ENCODE data around the gene GCC2. TPM values are rescaled to one million over a fixed set of nuclear protein-coding genes. Genes with fewer than 3 reads are reported as not detected.

The GCC2 gene
- polyA plus RNA-seq, 1 donor from 2014 or later, result 23.6 TPM

GRCh38 chr2:108490506-108491122 lies 41.6 kb downstream of the GCC2 start:
- no peak overlapping the region for H3K4me3 ChIP-seq (ENCODE audit: low read length)
- H2AFZ ChIP-seq (ENCODE audit: low read depth, low read length), result no peak overlapping the region
- peaks cover 11% of the 10 kb centered on the region for H3K36me3 ChIP-seq (ENCODE audit: insufficient read depth, low read length)
- H3K79me2 ChIP-seq (replicated peaks; ENCODE audit: insufficient read depth, low read length), result peaks cover 3% of the 10 kb centered on the region
- no peaks in the 10 kb centered on the region for H3K9me2 ChIP-seq (ENCODE audit: insufficient read depth, low read length)
- H3K9me3 ChIP-seq (ENCODE audit: low read length), result no peaks in the 10 kb centered on the region
- no peaks in the 10 kb centered on the region for H3K27me3 ChIP-seq (ENCODE audit: insufficient read depth, low read depth, low read length)
- H3K27ac ChIP-seq (ENCODE audit: low read length), result no peak overlapping the region
- no peak overlapping the region for H3K4me2 ChIP-seq (ENCODE audit: low read length)
- TF ChIP-seq POLR2AphosphoS5 (IDR thresholded peaks at IDR 0.05), result no peak
- TF ChIP-seq EP300 (conservative IDR thresholded peaks at IDR 0.05; ENCODE audit: poor library complexity, severe bottlenecking), result no peak
- no peak for TF ChIP-seq EZH2 (IDR thresholded peaks at IDR 0.05; ENCODE audit: borderline replicate concordance, insufficient read depth, low read length, poor library complexity, severe bottlenecking)
- no peak for TF ChIP-seq MXI1 (conservative IDR thresholded peaks at IDR 0.05; ENCODE audit: poor library complexity, severe bottlenecking)
- no peak for TF ChIP-seq REST (IDR thresholded peaks at IDR 0.05; ENCODE audit: borderline replicate concordance)
- TF ChIP-seq, protein P1, sequence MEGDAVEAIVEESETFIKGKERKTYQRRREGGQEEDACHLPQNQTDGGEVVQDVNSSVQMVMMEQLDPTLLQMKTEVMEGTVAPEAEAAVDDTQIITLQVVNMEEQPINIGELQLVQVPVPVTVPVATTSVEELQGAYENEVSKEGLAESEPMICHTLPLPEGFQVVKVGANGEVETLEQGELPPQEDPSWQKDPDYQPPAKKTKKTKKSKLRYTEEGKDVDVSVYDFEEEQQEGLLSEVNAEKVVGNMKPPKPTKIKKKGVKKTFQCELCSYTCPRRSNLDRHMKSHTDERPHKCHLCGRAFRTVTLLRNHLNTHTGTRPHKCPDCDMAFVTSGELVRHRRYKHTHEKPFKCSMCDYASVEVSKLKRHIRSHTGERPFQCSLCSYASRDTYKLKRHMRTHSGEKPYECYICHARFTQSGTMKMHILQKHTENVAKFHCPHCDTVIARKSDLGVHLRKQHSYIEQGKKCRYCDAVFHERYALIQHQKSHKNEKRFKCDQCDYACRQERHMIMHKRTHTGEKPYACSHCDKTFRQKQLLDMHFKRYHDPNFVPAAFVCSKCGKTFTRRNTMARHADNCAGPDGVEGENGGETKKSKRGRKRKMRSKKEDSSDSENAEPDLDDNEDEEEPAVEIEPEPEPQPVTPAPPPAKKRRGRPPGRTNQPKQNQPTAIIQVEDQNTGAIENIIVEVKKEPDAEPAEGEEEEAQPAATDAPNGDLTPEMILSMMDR (IDR thresholded peaks at IDR 0.05; ENCODE audit: poor library complexity, severe bottlenecking), result no peak
- no peak for TF ChIP-seq RAD21 (conservative IDR thresholded peaks at IDR 0.05)
- TF ChIP-seq TAF1 (IDR thresholded peaks at IDR 0.05; ENCODE audit: low read depth), result no peak
- no peak for TF ChIP-seq SMC3 (conservative IDR thresholded peaks at IDR 0.05; ENCODE audit: poor library complexity)
- no peaks in the 10 kb centered on the region for H3F3A ChIP-seq (ENCODE audit: insufficient read depth, low read length, poor library complexity, severe bottlenecking)
- H3K9ac ChIP-seq (ENCODE audit: low read length), result no peak overlapping the region
- H4K20me1 ChIP-seq (ENCODE audit: insufficient read depth), result no peaks in the 10 kb centered on the region

DNA sequence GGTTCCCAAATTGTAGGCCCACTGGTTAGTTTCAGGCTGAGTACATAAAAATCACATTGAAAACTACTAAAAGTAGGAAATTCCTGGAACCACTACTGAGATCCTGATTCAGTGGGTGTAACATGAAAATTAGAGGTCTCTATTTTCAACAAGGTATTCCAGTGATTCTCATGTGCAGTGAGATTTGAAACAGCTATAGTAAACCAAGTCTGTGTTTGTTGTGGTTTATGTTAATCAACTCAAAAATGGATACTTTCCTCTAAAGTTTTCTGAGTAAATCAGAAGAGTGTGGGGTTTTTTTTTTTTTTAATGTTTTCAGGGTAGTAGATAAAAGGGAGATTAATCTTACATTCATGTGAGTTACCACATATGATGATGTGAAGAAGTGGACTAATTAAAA lies 42.8 kb downstream of the GCC2 start:
- H3K27ac ChIP-seq (ENCODE audit: low read length), result no peak overlapping the region
- H3F3A ChIP-seq (ENCODE audit: insufficient read depth, low read length, poor library complexity, severe bottlenecking), result no peaks in the 10 kb centered on the region
- no peaks in the 10 kb centered on the region for H3K9me2 ChIP-seq (ENCODE audit: insufficient read depth, low read length)
- no peaks in the 10 kb centered on the region for H4K20me1 ChIP-seq (ENCODE audit: insufficient read depth)
- no peaks in the 10 kb centered on the region for H3K79me2 ChIP-seq (replicated peaks; ENCODE audit: insufficient read depth, low read length)
- H3K9ac ChIP-seq (ENCODE audit: low read length), result no peak overlapping the region
- peaks cover 5% of the 10 kb centered on the region for H3K36me3 ChIP-seq (ENCODE audit: insufficient read depth, low read length)
- TF ChIP-seq, protein P1 (IDR thresholded peaks at IDR 0.05; ENCODE audit: poor library complexity, severe bottlenecking), result no peak
- TF ChIP-seq EP300 (conservative IDR thresholded peaks at IDR 0.05; ENCODE audit: poor library complexity, severe bottlenecking) (no peak), TAF1 (IDR thresholded peaks at IDR 0.05; ENCODE audit: low read depth) (no peak), RAD21 (conservative IDR thresholded peaks at IDR 0.05) (no peak), MXI1 (conservative IDR thresholded peaks at IDR 0.05; ENCODE audit: poor library complexity, severe bottlenecking) (no peak), REST (IDR thresholded peaks at IDR 0.05; ENCODE audit: borderline replicate concordance) (no peak), SMC3 (conservative IDR thresholded peaks at IDR 0.05; ENCODE audit: poor library complexity) (no peak), POLR2AphosphoS5 (IDR thresholded peaks at IDR 0.05) (no peak), EZH2 (IDR thresholded peaks at IDR 0.05; ENCODE audit: borderline replicate concordance, insufficient read depth, low read length, poor library complexity, severe bottlenecking) (no peak)
- no peaks in the 10 kb centered on the region for H3K27me3 ChIP-seq (ENCODE audit: insufficient read depth, low read depth, low read length)
- no peaks in the 10 kb centered on the region for H3K9me3 ChIP-seq (ENCODE audit: low read length)
- H3K4me2 ChIP-seq (ENCODE audit: low read length), result no peak overlapping the region
- no peak overlapping the region for H2AFZ ChIP-seq (ENCODE audit: low read depth, low read length)
- no peak overlapping the region for H3K4me3 ChIP-seq (ENCODE audit: low read length)

Measured in neural cell (in vitro differentiated cells).